Right renal cortex interstitium (tissue), 3 donors: Measurements from ENCODE around the gene SPRED3. TPM values are rescaled to one million over a fixed set of nuclear protein-coding genes. Genes with fewer than 3 reads are reported as not detected.

Experiments
- DNase-seq, 3 donors: peaks; one replicate each; pipeline ENCODE4 v3.0.0-alpha.2; 2013; ENCODE audit warnings: low read depth in 3 of 3, low spot score in 2 of 3
- polyA plus RNA-seq, 3 donors: library from polyadenylated mRNA; unstranded; fragments of 120-200 nt; gene quantifications; one replicate each; pipeline ENCODE4 v1.2.1, GENCODE V29; 2013; ENCODE audit not compliant: insufficient read length in 3 of 3

SPRED3 gene
- polyA plus RNA-seq, 3 donors: 1.1 TPM

- no peak for DNase-seq
These were observed 53.3 kb downstream of the SPRED3 start for GRCh38 chr19:38441657-38442348.

- DNase-seq: no peak
These were observed 54.2 kb downstream of the SPRED3 start for GRCh38 chr19:38442736-38443135.

DNA sequence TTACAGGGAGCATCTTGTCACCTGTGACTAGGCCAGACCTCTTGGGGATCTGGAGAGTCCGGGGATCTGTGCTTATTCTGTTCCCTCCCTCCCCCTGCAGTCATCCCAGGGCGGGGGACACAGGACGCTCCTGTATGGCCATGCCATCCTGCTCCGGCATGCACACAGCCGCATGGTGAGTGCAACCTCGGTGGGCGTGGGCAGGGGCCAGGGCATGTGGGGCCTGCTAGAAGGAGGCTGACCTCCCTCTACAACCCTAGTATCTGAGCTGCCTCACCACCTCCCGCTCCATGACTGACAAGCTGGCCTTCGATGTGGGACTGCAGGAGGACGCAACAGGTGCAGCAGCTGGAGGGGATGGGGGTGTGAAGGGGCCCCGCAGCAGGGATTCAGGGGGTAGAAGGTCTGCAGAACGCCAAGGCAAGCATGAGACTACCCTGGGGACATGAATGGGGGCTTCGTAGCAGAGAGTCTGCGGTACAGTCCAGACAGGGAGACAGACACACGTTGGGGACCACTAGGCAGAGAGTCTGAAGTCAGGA is 55.0 kb downstream of the SPRED3 start:
- DNase-seq: no peak

DNA sequence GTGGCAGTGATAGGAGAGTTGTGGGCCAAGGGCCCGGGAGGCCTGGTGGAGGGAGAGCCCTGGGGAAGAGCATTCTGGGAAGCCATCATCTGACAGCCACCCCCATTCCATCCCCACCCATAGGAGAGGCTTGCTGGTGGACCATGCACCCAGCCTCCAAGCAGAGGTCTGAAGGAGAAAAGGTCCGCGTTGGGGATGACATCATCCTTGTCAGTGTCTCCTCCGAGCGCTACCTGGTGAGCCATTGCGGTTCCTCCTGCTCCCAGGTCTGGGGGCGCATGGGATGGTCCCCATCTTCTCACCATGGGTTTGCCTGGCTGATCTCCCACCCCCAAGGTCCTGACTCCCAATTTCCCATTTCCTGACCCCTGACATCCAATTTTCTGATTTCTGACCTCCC is 55.5 kb downstream of the SPRED3 start:
- DNase-seq: no peak

DNA sequence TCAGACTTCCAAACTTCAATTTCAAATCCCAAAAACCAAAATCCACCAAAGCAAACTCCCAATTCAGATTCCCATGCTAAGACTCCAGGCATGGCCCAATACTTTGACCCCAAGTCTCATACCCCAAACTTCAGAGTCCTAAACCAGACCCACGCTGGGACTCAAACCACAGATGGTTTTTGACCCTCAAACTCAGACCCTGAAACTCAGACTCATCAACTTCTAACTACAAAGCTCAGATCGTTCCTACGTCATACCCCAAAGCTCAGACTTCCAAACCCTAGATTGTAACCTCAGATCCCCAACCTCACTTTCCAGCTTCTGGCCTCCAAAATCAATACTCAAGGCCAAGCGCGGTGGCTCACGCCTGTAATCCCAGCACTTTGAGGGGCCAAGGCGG is 56.9 kb downstream of the SPRED3 start:
- no peak for DNase-seq

DNA sequence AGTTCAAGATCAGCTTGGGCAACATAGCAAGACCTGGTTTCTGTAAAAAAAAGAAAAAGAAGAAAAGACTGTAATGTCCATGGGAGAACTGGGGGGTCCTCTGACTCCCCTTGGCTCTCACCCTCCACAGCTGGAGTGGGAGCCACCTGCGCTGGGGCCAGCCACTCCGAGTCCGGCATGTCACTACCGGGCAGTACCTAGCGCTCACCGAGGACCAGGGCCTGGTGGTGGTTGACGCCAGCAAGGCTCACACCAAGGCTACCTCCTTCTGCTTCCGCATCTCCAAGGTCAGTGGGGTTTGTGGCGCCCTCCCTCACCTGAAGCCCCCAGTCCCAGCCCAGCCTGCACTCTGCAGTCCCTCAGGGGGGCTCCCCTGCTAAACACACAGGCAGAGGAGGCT is 59.7 kb downstream of the SPRED3 start:
- no peak for DNase-seq

Other genes starting within 250 kb of the SPRED3 start
- 1 to 10 TPM; 1.1 to 1.3 (median 1.1) TPM for gene DPF1, start 164.5 kb upstream of the SPRED3 start, polyA plus RNA-seq
- gene PPP1R14A, start 132.3 kb upstream of the SPRED3 start, polyA plus RNA-seq: 1 to 10 TPM; 5.2 to 6.4 (median 6.3) TPM
- 100 to 1,000 TPM; 304 to 350 (median 332) TPM for gene SPINT2, start 124.1 kb upstream of the SPRED3 start, polyA plus RNA-seq
- 10 to 100 TPM in 2 of 3 donors, 1 to 10 TPM in 1; 5.2 to 10.7 (median 10.5) TPM for gene C19orf33, start 84.4 kb upstream of the SPRED3 start, polyA plus RNA-seq
- gene YIF1B, start 72.8 kb upstream of the SPRED3 start, polyA plus RNA-seq: 10 to 100 TPM; 26.0 to 33.7 (median 30.8) TPM
- gene KCNK6, start 68.9 kb upstream of the SPRED3 start, polyA plus RNA-seq: 1 to 10 TPM; 3.1 to 3.3 (median 3.3) TPM
- 1 to 10 TPM; 3.8 to 5.0 (median 3.9) TPM for gene CATSPERG, start 52.9 kb upstream of the SPRED3 start, polyA plus RNA-seq
- gene PSMD8, start 14.1 kb upstream of the SPRED3 start, polyA plus RNA-seq: 100 to 1,000 TPM; 161 to 172 (median 169) TPM
- gene GGN, start 663 bp upstream of the SPRED3 start, polyA plus RNA-seq: under 1 TPM; 0.31 to 0.56 (median 0.50) TPM
- gene FAM98C, start 14.4 kb downstream of the SPRED3 start, polyA plus RNA-seq: 10 to 100 TPM; 10.6 to 13.4 (median 11.9) TPM
- gene RASGRP4, start 37.5 kb downstream of the SPRED3 start, polyA plus RNA-seq: under 1 TPM; 0.60 to 0.90 (median 0.81) TPM
- gene RYR1, start 45.0 kb downstream of the SPRED3 start, polyA plus RNA-seq: 1 to 10 TPM; 4.2 to 5.0 (median 4.6) TPM
- 1 to 10 TPM; 2.5 to 2.9 (median 2.6) TPM for gene MAP4K1, start 229.3 kb downstream of the SPRED3 start, polyA plus RNA-seq
- gene EIF3K, start 230.5 kb downstream of the SPRED3 start, polyA plus RNA-seq: 100 to 1,000 TPM; 339 to 385 (median 343) TPM